Stimulated activated CD8-positive, alpha-beta memory T cell treated with anti-CD3 and anti-CD28 coated beads, Interleukin-15, amount 100 ng/mL, for 4 hours (primary cell): ENCODE results near the gene SEPTIN5.
"Not testable (repeated sequence)": the region's sequence is repeated elsewhere in the genome, so short reads cannot be mapped to it uniquely, and the experiment has no call there.

ENCODE experiments used
- DNase-seq, 2 donors: peaks; one replicate each; pipeline ENCODE4 v3.0.0-alpha.2; 2020; ENCODE audit warnings: low read depth in 2 of 2

Gene SEPTIN5

GRCh38 chr22:19680911-19681862, 33.1 kb upstream of the SEPTIN5 start:
- DNase-seq, result no peak

GRCh38 chr22:19681863-19682245, 32.4 kb upstream of the SEPTIN5 start:
- no peak for DNase-seq

- DNase-seq, result no peak
Measured at GRCh38 chr22:19686946-19687345, 27.4 kb upstream of the SEPTIN5 start.

GRCh38 chr22:19687561-19688300, 26.6 kb upstream of the SEPTIN5 start:
- no peak for DNase-seq

- no peak for DNase-seq
Measured at GRCh38 chr22:19688301-19689290, 25.7 kb upstream of the SEPTIN5 start.

- no peak for DNase-seq
Measured at GRCh38 chr22:19689408-19689807, 24.9 kb upstream of the SEPTIN5 start.

GRCh38 chr22:19691007-19691720, 23.1 kb upstream of the SEPTIN5 start:
- DNase-seq, result no peak

- DNase-seq, result no peak
Measured at GRCh38 chr22:19691721-19692341, 22.5 kb upstream of the SEPTIN5 start.

- no peak for DNase-seq
Measured at GRCh38 chr22:19693581-19693980, 20.7 kb upstream of the SEPTIN5 start.

GRCh38 chr22:19693981-19694670, 20.2 kb upstream of the SEPTIN5 start:
- DNase-seq, result no peak

GRCh38 chr22:19694696-19695095, 19.6 kb upstream of the SEPTIN5 start:
- no peak for DNase-seq

GRCh38 chr22:19696504-19697276, 17.6 kb upstream of the SEPTIN5 start:
- no peak for DNase-seq

- DNase-seq, result not testable (repeated sequence)
Measured at GRCh38 chr22:19697871-19698270, 16.4 kb upstream of the SEPTIN5 start.

GRCh38 chr22:19700790-19701419, 13.4 kb upstream of the SEPTIN5 start:
- DNase-seq, result no peak

GRCh38 chr22:19701420-19702145, 12.7 kb upstream of the SEPTIN5 start:
- no peak for DNase-seq

- no peak for DNase-seq
Measured at GRCh38 chr22:19703869-19704268, 10.4 kb upstream of the SEPTIN5 start.

- no peak for DNase-seq
Measured at GRCh38 chr22:19704355-19705015, 9.8 kb upstream of the SEPTIN5 start.
